ENCODE results near the gene GALNT12.

GRCh38 chr9:98811051-98811650 is 3.7 kb downstream of the GALNT12 start:
- TF ChIP-seq CTCF (IDR thresholded peaks at IDR 0.05 in 2 of 3, conservative IDR thresholded peaks at IDR 0.05 in 1 of 3; ENCODE audit: borderline replicate concordance in 1 of 3, insufficient read depth in 1 of 3, low read depth in 2 of 3, low read length in 2 of 3) (no peak), POLR2A (IDR thresholded peaks at IDR 0.05; ENCODE audit: borderline replicate concordance, extremely low read depth, insufficient read depth, insufficient read length) (no peak), YY1 (IDR thresholded peaks at IDR 0.05; ENCODE audit: extremely low read depth, insufficient replicate concordance, low read depth, low read length) (no peak), CEBPB (IDR thresholded peaks at IDR 0.05; ENCODE audit: low read depth) (peak; percentile 54), ZNF274 (IDR thresholded peaks at IDR 0.05; ENCODE audit: low read depth, low read length) (no peak), POLR2AphosphoS5 (IDR thresholded peaks at IDR 0.05; ENCODE audit: low read depth, low read length) (0 out of 2 replicates have a peak, but pooled peaks have one; percentile 16), EZH2 (IDR thresholded peaks at IDR 0.05) (no peak), MAX (IDR thresholded peaks at IDR 0.05) (no peak), ELF1 (IDR thresholded peaks at IDR 0.05; ENCODE audit: borderline replicate concordance, low read depth) (no peak), SIN3A (IDR thresholded peaks at IDR 0.05; ENCODE audit: low read depth) (0 out of 2 replicates have a peak, but pooled peaks have one; percentile 21), CBX3 (IDR thresholded peaks at IDR 0.05; ENCODE audit: low read depth) (no peak)
- TF ChIP-seq, protein P1, sequence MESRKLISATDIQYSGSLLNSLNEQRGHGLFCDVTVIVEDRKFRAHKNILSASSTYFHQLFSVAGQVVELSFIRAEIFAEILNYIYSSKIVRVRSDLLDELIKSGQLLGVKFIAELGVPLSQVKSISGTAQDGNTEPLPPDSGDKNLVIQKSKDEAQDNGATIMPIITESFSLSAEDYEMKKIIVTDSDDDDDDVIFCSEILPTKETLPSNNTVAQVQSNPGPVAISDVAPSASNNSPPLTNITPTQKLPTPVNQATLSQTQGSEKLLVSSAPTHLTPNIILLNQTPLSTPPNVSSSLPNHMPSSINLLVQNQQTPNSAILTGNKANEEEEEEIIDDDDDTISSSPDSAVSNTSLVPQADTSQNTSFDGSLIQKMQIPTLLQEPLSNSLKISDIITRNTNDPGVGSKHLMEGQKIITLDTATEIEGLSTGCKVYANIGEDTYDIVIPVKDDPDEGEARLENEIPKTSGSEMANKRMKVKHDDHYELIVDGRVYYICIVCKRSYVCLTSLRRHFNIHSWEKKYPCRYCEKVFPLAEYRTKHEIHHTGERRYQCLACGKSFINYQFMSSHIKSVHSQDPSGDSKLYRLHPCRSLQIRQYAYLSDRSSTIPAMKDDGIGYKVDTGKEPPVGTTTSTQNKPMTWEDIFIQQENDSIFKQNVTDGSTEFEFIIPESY (IDR thresholded peaks at IDR 0.05; ENCODE audit: extremely low read depth, insufficient replicate concordance, low read length) = no peak
- TF ChIP-seq, protein P2, sequence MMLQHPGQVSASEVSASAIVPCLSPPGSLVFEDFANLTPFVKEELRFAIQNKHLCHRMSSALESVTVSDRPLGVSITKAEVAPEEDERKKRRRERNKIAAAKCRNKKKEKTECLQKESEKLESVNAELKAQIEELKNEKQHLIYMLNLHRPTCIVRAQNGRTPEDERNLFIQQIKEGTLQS (IDR thresholded peaks at IDR 0.05) = no peak
